Measurements from ENCODE around the gene SUPT20H.

SUPT20H gene

DNA sequence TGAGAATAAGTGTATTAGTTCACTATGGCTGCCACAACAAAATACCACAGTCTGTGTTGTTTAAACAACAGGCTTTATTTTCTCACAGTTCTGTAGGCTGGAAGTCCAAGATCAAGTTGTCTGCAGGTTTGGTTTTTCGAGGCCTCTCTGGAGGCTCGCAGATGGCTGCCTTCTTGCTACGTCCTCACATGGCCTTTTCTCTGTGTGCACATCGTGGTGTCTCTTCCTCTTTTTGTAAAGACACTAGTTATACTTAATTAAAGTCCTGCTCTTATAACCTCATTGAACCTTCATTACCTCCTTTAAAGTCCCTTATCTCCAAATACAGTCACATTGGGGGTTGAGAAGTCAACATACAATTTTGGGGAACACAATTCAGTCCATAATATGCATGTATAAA is 35.4 kb upstream of the SUPT20H start:
- Histone ChIP-seq H3K27ac (ENCODE audit: low read depth in 2 of 2, low read length in 2 of 2) (no peak overlapping the region), H3K9ac (ENCODE audit: low read depth in 1 of 2, low read length in 2 of 2) (no peak overlapping the region), H3K4me1 (ENCODE audit: control insufficient read depth in 2 of 2, insufficient read depth in 2 of 2, low read length in 2 of 2) (no peaks in the 10 kb centered on the region), H3K27me3 (ENCODE audit: control insufficient read depth in 2 of 2, insufficient read depth in 2 of 2, low read length in 2 of 2) (no peaks in the 10 kb centered on the region), H3K9me3 (ENCODE audit: control insufficient read depth in 2 of 2, low read length in 2 of 2) (no peaks in the 10 kb centered on the region), H3K4me3 (ENCODE audit: low read length in 2 of 2) (no peak overlapping the region), H3K36me3 (ENCODE audit: control insufficient read depth in 2 of 2, insufficient read depth in 2 of 2, low read length in 2 of 2) (no peaks in the 10 kb centered on the region)

DNA sequence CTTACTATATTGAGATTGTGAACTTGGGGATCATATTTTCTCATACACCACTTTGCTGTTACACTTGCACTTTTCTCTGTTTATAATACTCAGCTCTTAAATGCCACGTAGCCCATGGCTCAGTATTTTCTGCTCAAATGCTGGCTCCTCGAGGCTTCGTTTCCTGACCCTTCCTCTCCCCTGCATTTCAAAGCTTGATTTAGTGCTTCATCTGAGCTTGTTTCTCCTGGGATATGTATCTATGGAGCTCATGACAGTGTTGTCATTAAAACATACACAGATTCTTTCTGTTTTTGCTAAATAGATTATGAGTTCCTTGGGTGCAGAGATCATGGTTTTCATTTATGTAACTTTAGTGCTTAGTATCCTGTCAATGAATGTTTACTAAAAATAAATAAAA is 34.6 kb upstream of the SUPT20H start:
- Histone ChIP-seq H3K9me3 (ENCODE audit: control insufficient read depth in 2 of 2, low read length in 2 of 2) (no peaks in the 10 kb centered on the region), H3K4me1 (ENCODE audit: control insufficient read depth in 2 of 2, insufficient read depth in 2 of 2, low read length in 2 of 2) (no peaks in the 10 kb centered on the region), H3K27me3 (ENCODE audit: control insufficient read depth in 2 of 2, insufficient read depth in 2 of 2, low read length in 2 of 2) (no peaks in the 10 kb centered on the region), H3K36me3 (ENCODE audit: control insufficient read depth in 2 of 2, insufficient read depth in 2 of 2, low read length in 2 of 2) (no peaks in the 10 kb centered on the region), H3K27ac (ENCODE audit: low read depth in 2 of 2, low read length in 2 of 2) (no peak overlapping the region), H3K9ac (ENCODE audit: low read depth in 1 of 2, low read length in 2 of 2) (no peak overlapping the region), H3K4me3 (ENCODE audit: low read length in 2 of 2) (no peak overlapping the region)

DNA sequence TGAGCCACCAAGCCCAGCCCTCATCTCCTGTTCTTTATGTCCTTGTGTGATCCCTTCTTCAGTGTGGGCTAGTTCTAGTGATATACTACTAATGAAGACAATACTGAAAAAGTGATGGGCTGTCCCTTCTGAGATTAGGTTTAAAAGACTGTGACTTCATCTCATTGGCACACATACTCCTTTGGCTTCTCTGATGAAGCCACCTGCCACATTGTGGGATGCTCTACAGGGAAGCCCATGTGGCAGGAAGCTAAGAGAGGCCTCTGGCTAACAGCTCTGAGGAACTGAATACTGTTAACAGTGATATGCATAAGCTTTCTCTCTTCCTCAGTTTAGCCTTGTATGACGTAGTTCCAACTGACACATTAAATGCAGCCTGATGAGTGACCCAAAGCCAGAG is 32.3 kb upstream of the SUPT20H start:
- Histone ChIP-seq H3K4me1 (ENCODE audit: control insufficient read depth in 2 of 2, insufficient read depth in 2 of 2, low read length in 2 of 2) (no peaks in the 10 kb centered on the region), H3K9ac (ENCODE audit: low read depth in 1 of 2, low read length in 2 of 2) (no peak overlapping the region), H3K27me3 (ENCODE audit: control insufficient read depth in 2 of 2, insufficient read depth in 2 of 2, low read length in 2 of 2) (no peaks in the 10 kb centered on the region), H3K9me3 (ENCODE audit: control insufficient read depth in 2 of 2, low read length in 2 of 2) (no peaks in the 10 kb centered on the region), H3K4me3 (ENCODE audit: low read length in 2 of 2) (no peak overlapping the region), H3K27ac (ENCODE audit: low read depth in 2 of 2, low read length in 2 of 2) (no peak overlapping the region), H3K36me3 (ENCODE audit: control insufficient read depth in 2 of 2, insufficient read depth in 2 of 2, low read length in 2 of 2) (no peaks in the 10 kb centered on the region)

DNA sequence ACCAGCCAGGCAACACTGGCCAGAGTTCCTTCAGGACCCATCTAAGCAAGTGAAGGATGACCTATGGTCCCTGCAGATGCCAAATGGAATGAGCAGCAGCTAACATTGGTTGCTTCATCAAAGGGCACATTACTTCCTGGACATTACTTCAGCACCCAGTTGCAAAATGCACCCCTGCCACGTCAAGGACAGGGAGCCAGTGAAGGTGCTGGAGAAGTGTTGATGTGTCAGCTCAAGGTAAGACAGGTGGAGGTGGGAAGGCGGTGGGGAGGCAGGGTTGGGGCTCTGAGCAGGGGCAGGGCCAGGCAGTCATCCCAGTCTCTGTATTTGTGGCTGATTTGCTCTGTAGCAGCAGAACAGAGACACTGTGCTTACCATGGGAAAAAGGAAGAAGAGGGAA is 31.4 kb upstream of the SUPT20H start:
- Histone ChIP-seq H3K9ac (ENCODE audit: low read depth in 1 of 2, low read length in 2 of 2) (no peak overlapping the region), H3K36me3 (ENCODE audit: control insufficient read depth in 2 of 2, insufficient read depth in 2 of 2, low read length in 2 of 2) (no peaks in the 10 kb centered on the region), H3K9me3 (ENCODE audit: control insufficient read depth in 2 of 2, low read length in 2 of 2) (no peaks in the 10 kb centered on the region), H3K27ac (ENCODE audit: low read depth in 2 of 2, low read length in 2 of 2) (no peak overlapping the region), H3K4me1 (ENCODE audit: control insufficient read depth in 2 of 2, insufficient read depth in 2 of 2, low read length in 2 of 2) (no peaks in the 10 kb centered on the region), H3K4me3 (ENCODE audit: low read length in 2 of 2) (no peak overlapping the region), H3K27me3 (ENCODE audit: control insufficient read depth in 2 of 2, insufficient read depth in 2 of 2, low read length in 2 of 2) (no peaks in the 10 kb centered on the region)

DNA sequence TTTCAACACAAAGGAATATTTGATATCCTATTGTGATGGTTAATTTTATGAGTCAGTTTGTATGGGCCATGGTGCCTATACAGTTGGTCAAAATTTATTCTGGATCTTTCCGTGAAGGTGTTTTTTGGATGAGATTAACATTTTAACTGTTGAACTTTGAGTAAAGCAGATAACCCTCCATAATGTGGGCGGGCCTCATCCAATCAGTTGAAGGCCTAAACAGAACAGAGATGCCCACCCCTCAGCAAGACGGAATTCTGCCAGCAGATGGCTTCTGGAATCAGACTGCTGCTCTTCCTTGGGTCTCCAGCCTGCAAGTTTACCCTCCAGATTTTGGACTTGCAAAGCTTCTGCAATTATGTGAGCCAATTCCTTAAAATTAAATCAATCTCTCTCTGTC is 30.0 kb upstream of the SUPT20H start:
- H3K27ac ChIP-seq (ENCODE audit: low read depth in 2 of 2, low read length in 2 of 2), result no peak overlapping the region
- no peaks in the 10 kb centered on the region for H3K36me3 ChIP-seq (ENCODE audit: control insufficient read depth in 2 of 2, insufficient read depth in 2 of 2, low read length in 2 of 2)
- H3K27me3 ChIP-seq (ENCODE audit: control insufficient read depth in 2 of 2, insufficient read depth in 2 of 2, low read length in 2 of 2), result no peaks in the 10 kb centered on the region
- H3K9ac ChIP-seq (ENCODE audit: low read depth in 1 of 2, low read length in 2 of 2), result no peak overlapping the region
- no peaks in the 10 kb centered on the region for H3K4me1 ChIP-seq (ENCODE audit: control insufficient read depth in 2 of 2, insufficient read depth in 2 of 2, low read length in 2 of 2)
- H3K4me3 ChIP-seq (ENCODE audit: low read length in 2 of 2), result no peak overlapping the region
- H3K9me3 ChIP-seq (ENCODE audit: control insufficient read depth in 2 of 2, low read length in 2 of 2), result no peaks in the 10 kb centered on the region

DNA sequence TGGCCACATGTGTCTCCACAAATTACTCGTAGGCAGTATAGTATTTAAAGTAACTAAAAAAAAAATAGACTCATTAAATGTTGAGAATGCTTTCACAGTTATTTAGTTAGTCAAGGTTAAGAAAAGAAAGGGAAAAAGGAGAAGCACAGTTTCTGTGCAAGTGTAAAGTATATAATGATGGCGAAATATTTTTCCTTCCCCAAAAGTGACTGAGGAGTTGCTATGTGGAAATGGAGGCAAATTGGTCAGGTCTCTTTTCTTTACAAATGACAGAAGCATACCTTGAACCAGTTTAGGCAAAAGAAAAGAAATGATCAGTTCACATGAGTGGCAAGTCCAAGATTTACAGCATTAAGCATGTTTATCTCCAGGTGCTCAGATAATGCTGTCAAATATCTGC is 28.0 kb upstream of the SUPT20H start:
- no peaks in the 10 kb centered on the region for H3K36me3 ChIP-seq (ENCODE audit: control insufficient read depth in 2 of 2, insufficient read depth in 2 of 2, low read length in 2 of 2)
- H3K4me1 ChIP-seq (ENCODE audit: control insufficient read depth in 2 of 2, insufficient read depth in 2 of 2, low read length in 2 of 2), result no peaks in the 10 kb centered on the region
- H3K9ac ChIP-seq (ENCODE audit: low read depth in 1 of 2, low read length in 2 of 2), result no peak overlapping the region
- H3K27me3 ChIP-seq (ENCODE audit: control insufficient read depth in 2 of 2, insufficient read depth in 2 of 2, low read length in 2 of 2), result no peaks in the 10 kb centered on the region
- no peak overlapping the region for H3K4me3 ChIP-seq (ENCODE audit: low read length in 2 of 2)
- H3K27ac ChIP-seq (ENCODE audit: low read depth in 2 of 2, low read length in 2 of 2), result no peak overlapping the region
- H3K9me3 ChIP-seq (ENCODE audit: control insufficient read depth in 2 of 2, low read length in 2 of 2), result no peaks in the 10 kb centered on the region

- H3K9me3 ChIP-seq (ENCODE audit: control insufficient read depth in 2 of 2, low read length in 2 of 2), result no peaks in the 10 kb centered on the region
- H3K4me1 ChIP-seq (ENCODE audit: control insufficient read depth in 2 of 2, insufficient read depth in 2 of 2, low read length in 2 of 2), result no peaks in the 10 kb centered on the region
- no peak overlapping the region for H3K4me3 ChIP-seq (ENCODE audit: low read length in 2 of 2)
- no peak overlapping the region for H3K27ac ChIP-seq (ENCODE audit: low read depth in 2 of 2, low read length in 2 of 2)
- H3K9ac ChIP-seq (ENCODE audit: low read depth in 1 of 2, low read length in 2 of 2), result no peak overlapping the region
- H3K27me3 ChIP-seq (ENCODE audit: control insufficient read depth in 2 of 2, insufficient read depth in 2 of 2, low read length in 2 of 2), result no peaks in the 10 kb centered on the region
- H3K36me3 ChIP-seq (ENCODE audit: control insufficient read depth in 2 of 2, insufficient read depth in 2 of 2, low read length in 2 of 2), result no peaks in the 10 kb centered on the region
Observed at GRCh38 chr13:37085606-37086005, 26.1 kb upstream of the SUPT20H start.

DNA sequence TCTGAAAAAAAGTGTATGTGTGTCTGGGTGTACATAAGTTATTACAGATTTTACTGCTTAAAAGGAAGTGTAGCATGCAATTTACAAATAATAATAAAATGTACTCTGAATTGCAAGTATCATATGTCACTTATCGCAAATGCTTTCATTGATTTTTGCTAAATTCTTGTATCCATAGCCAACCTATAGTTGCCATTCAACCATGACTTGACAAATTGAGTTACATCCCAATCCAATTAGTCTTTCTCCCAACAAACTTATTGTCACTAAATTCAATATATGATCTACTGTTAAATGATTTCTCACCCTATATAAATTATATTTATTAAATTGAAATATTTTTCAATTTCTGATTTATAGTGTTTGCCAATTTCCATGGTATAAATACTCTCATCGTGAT is 17.3 kb upstream of the SUPT20H start:
- Histone ChIP-seq H3K9ac (ENCODE audit: low read depth in 1 of 2, low read length in 2 of 2) (no peak overlapping the region), H3K4me1 (ENCODE audit: control insufficient read depth in 2 of 2, insufficient read depth in 2 of 2, low read length in 2 of 2) (no peaks in the 10 kb centered on the region), H3K36me3 (ENCODE audit: control insufficient read depth in 2 of 2, insufficient read depth in 2 of 2, low read length in 2 of 2) (no peaks in the 10 kb centered on the region), H3K9me3 (ENCODE audit: control insufficient read depth in 2 of 2, low read length in 2 of 2) (no peaks in the 10 kb centered on the region), H3K27me3 (ENCODE audit: control insufficient read depth in 2 of 2, insufficient read depth in 2 of 2, low read length in 2 of 2) (no peaks in the 10 kb centered on the region), H3K27ac (ENCODE audit: low read depth in 2 of 2, low read length in 2 of 2) (no peak overlapping the region), H3K4me3 (ENCODE audit: low read length in 2 of 2) (no peak overlapping the region)

GRCh38 chr13:37075164-37075563 is 15.7 kb upstream of the SUPT20H start:
- no peak overlapping the region for H3K9ac ChIP-seq (ENCODE audit: low read depth in 1 of 2, low read length in 2 of 2)
- no peak overlapping the region for H3K27ac ChIP-seq (ENCODE audit: low read depth in 2 of 2, low read length in 2 of 2)
- no peaks in the 10 kb centered on the region for H3K36me3 ChIP-seq (ENCODE audit: control insufficient read depth in 2 of 2, insufficient read depth in 2 of 2, low read length in 2 of 2)
- no peaks in the 10 kb centered on the region for H3K9me3 ChIP-seq (ENCODE audit: control insufficient read depth in 2 of 2, low read length in 2 of 2)
- H3K4me1 ChIP-seq (ENCODE audit: control insufficient read depth in 2 of 2, insufficient read depth in 2 of 2, low read length in 2 of 2), result no peaks in the 10 kb centered on the region
- no peaks in the 10 kb centered on the region for H3K27me3 ChIP-seq (ENCODE audit: control insufficient read depth in 2 of 2, insufficient read depth in 2 of 2, low read length in 2 of 2)
- H3K4me3 ChIP-seq (ENCODE audit: low read length in 2 of 2), result no peak overlapping the region

GRCh38 chr13:37074703-37075102 is 15.2 kb upstream of the SUPT20H start:
- no peak overlapping the region for H3K27ac ChIP-seq (ENCODE audit: low read depth in 2 of 2, low read length in 2 of 2)
- no peak overlapping the region for H3K4me3 ChIP-seq (ENCODE audit: low read length in 2 of 2)
- no peaks in the 10 kb centered on the region for H3K27me3 ChIP-seq (ENCODE audit: control insufficient read depth in 2 of 2, insufficient read depth in 2 of 2, low read length in 2 of 2)
- H3K9me3 ChIP-seq (ENCODE audit: control insufficient read depth in 2 of 2, low read length in 2 of 2), result no peaks in the 10 kb centered on the region
- H3K36me3 ChIP-seq (ENCODE audit: control insufficient read depth in 2 of 2, insufficient read depth in 2 of 2, low read length in 2 of 2), result no peaks in the 10 kb centered on the region
- H3K4me1 ChIP-seq (ENCODE audit: control insufficient read depth in 2 of 2, insufficient read depth in 2 of 2, low read length in 2 of 2), result no peaks in the 10 kb centered on the region
- no peak overlapping the region for H3K9ac ChIP-seq (ENCODE audit: low read depth in 1 of 2, low read length in 2 of 2)

DNA sequence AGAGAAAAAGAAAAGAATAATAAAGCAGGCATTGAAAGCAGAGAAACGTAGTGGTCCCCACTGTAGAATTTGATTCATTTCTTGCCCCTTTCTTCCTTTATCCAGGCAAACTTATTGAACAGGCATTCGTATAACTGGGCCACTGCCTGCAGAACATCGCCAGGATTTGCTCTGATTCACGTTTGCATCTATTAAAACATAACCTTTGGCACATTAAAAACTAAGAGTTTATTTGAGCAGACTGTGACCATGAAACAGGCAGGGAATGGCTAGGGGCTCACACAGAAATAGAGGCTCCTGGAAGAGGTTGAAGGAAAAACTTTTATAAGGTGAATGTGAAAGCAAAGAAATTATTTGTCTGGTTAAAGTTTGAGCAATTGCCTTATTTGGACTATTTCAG is 12.5 kb upstream of the SUPT20H start:
- no peaks in the 10 kb centered on the region for H3K27me3 ChIP-seq (ENCODE audit: control insufficient read depth in 2 of 2, insufficient read depth in 2 of 2, low read length in 2 of 2)
- H3K27ac ChIP-seq (ENCODE audit: low read depth in 2 of 2, low read length in 2 of 2), result no peak overlapping the region
- no peaks in the 10 kb centered on the region for H3K9me3 ChIP-seq (ENCODE audit: control insufficient read depth in 2 of 2, low read length in 2 of 2)
- no peaks in the 10 kb centered on the region for H3K36me3 ChIP-seq (ENCODE audit: control insufficient read depth in 2 of 2, insufficient read depth in 2 of 2, low read length in 2 of 2)
- no peak overlapping the region for H3K9ac ChIP-seq (ENCODE audit: low read depth in 1 of 2, low read length in 2 of 2)
- no peaks in the 10 kb centered on the region for H3K4me1 ChIP-seq (ENCODE audit: control insufficient read depth in 2 of 2, insufficient read depth in 2 of 2, low read length in 2 of 2)
- H3K4me3 ChIP-seq (ENCODE audit: low read length in 2 of 2), result no peak overlapping the region

Measured in mucosa of rectum (tissue), 2 donors.